NB4 (cell line): Measurements from ENCODE around the gene NRP2.
A peak's percentile ranks its signal among the peaks of the same experiment; 100 is the strongest.

ENCODE experiments used
- CTCF ChIP-seq: IDR thresholded peaks from one replicate; pipeline ENCODE4 v1.5.1; 2012; ENCODE audit warnings: low read depth, low read length
- MYC ChIP-seq: IDR thresholded peaks from 2 replicates; pipeline ENCODE4 v1.6.1; 2011; ENCODE audit warnings: low read depth, low read length

GRCh38 chr2:205715831-205716525, 33.7 kb downstream of the NRP2 start:
- TF ChIP-seq CTCF (peak; percentile 57), MYC (no peak)
